Measurements from ENCODE around the gene KCP.

Gene KCP

GRCh38 chr7:128885370-128886187, 24.9 kb downstream of the KCP start:
- no peak for DNase-seq

GRCh38 chr7:128884561-128885369, 25.7 kb downstream of the KCP start:
- DNase-seq: no peak

GRCh38 chr7:128883622-128884448, 26.7 kb downstream of the KCP start:
- peak; percentile 75 for DNase-seq

- no peak for DNase-seq
Observed at GRCh38 chr7:128882134-128882533, 28.4 kb downstream of the KCP start.

GRCh38 chr7:128881458-128882125, 28.9 kb downstream of the KCP start:
- DNase-seq: no peak

- DNase-seq: no peak
Observed at GRCh38 chr7:128880791-128881457, 29.6 kb downstream of the KCP start.

GRCh38 chr7:128879939-128880746, 30.4 kb downstream of the KCP start:
- DNase-seq: no peak

- no peak for DNase-seq
Observed at GRCh38 chr7:128879461-128879938, 31.0 kb downstream of the KCP start.

- DNase-seq: no peak
Observed at GRCh38 chr7:128878226-128879105, 32.0 kb downstream of the KCP start.

GRCh38 chr7:128877756-128878120, 32.8 kb downstream of the KCP start:
- DNase-seq: no peak

GRCh38 chr7:128876978-128877755, 33.3 kb downstream of the KCP start:
- DNase-seq: no peak

- DNase-seq: no peak
Observed at GRCh38 chr7:128876586-128876977, 33.9 kb downstream of the KCP start.

- no peak for DNase-seq
Observed at GRCh38 chr7:128876127-128876526, 34.4 kb downstream of the KCP start.

GRCh38 chr7:128875523-128875948, 35.0 kb downstream of the KCP start:
- no peak for DNase-seq

- DNase-seq: no peak
Observed at GRCh38 chr7:128874140-128875031, 36.1 kb downstream of the KCP start.

GRCh38 chr7:128873234-128873633, 37.3 kb downstream of the KCP start:
- DNase-seq: no peak

GRCh38 chr7:128872394-128872824, 38.1 kb downstream of the KCP start:
- no peak for DNase-seq

- DNase-seq: no peak
Observed at GRCh38 chr7:128871050-128871449, 39.5 kb downstream of the KCP start.

Data from CD4-positive, alpha-beta T cell treated with Interferon gamma for 1 hour (primary cell).